ENCODE data around the gene PTGFRN. TPM values are rescaled to one million over a fixed set of nuclear protein-coding genes. Genes with fewer than 3 reads are reported as not detected.

The PTGFRN gene
- polyA plus RNA-seq, 1 donor (not counting 4 experiments of a cell fraction or from before 2014, with no cell fraction given): 177 TPM

GRCh38 chr1:116920211-116920610 is 10.5 kb downstream of the PTGFRN start:
- Histone ChIP-seq H3K9me3 (ENCODE audit: control insufficient read depth, low read depth, low read length) (no peaks in the 10 kb centered on the region), H4K20me1 (ENCODE audit: control insufficient read depth, extremely low read depth, insufficient read depth, low read length) (peaks cover 6% of the 10 kb centered on the region), H3K9me1 (ENCODE audit: control insufficient read depth, extremely low read depth, insufficient read depth, low read length) (peaks cover 6% of the 10 kb centered on the region), H3K27ac (ENCODE audit: control insufficient read depth, insufficient read depth, low read length) (peak overlapping the region; percentile 89), H3K4me2 (ENCODE audit: control insufficient read depth, extremely low read depth, insufficient read depth, low read depth, low read length) (peak overlapping the region; percentile 65), H3K27me3 (ENCODE audit: control insufficient read depth, extremely low read depth, insufficient read depth, low read length) (no peaks in the 10 kb centered on the region), H3K36me3 (ENCODE audit: control insufficient read depth in 2 of 2, extremely low read depth in 1 of 2, insufficient read depth in 2 of 2, low read length in 2 of 2) (peaks cover 5 to 7% of the 10 kb centered on the region in 2 experiments), H3K4me1 (ENCODE audit: control insufficient read depth, extremely low read depth, insufficient read depth, low read length) (peaks cover 86% of the 10 kb centered on the region), H3K79me2 (ENCODE audit: control insufficient read depth, insufficient read depth, low read length) (peaks cover 95% of the 10 kb centered on the region), H3K4me3 (ENCODE audit: control insufficient read depth in 2 of 3, extremely low read depth in 1 of 3, insufficient read depth in 2 of 3, low read depth in 1 of 3, low read length in 3 of 3) (peak overlapping the region in 2 of 3 experiments; percentile 4 to 17), H3K9ac (ENCODE audit: control insufficient read depth, extremely low read depth, insufficient read depth, low read length) (peak overlapping the region; percentile 56), H2AFZ (ENCODE audit: control insufficient read depth, low read length) (no peak overlapping the region)
- dilution Hi-C loops (cut with MboI; ENCODE audit: extremely low pct_ligation_motif_present, low sequenced_read_pairs): no loop called here
- FAIRE-seq (no peak), DNase-seq (ENCODE audit: low read depth, low spot score) (no peak)
- TF ChIP-seq EZH2 (IDR thresholded peaks at IDR 0.05; ENCODE audit: low read length) (no peak), CTCF (optimal IDR thresholded peaks at IDR 0.05 in 1 of 3, IDR thresholded peaks at IDR 0.05 in 1 of 3, conservative IDR thresholded peaks at IDR 0.05 in 1 of 3; ENCODE audit: extremely low read depth in 1 of 3, insufficient read depth in 2 of 3, low read length in 3 of 3) (no peak)

GRCh38 chr1:116921301-116921885 is 11.7 kb downstream of the PTGFRN start:
- FAIRE-seq (no peak), DNase-seq (ENCODE audit: low read depth, low spot score) (no peak)
- Histone ChIP-seq H3K27me3 (ENCODE audit: control insufficient read depth, extremely low read depth, insufficient read depth, low read length) (no peaks in the 10 kb centered on the region), H3K27ac (ENCODE audit: control insufficient read depth, insufficient read depth, low read length) (peak overlapping the region; percentile 65), H3K36me3 (ENCODE audit: control insufficient read depth in 2 of 2, extremely low read depth in 1 of 2, insufficient read depth in 2 of 2, low read length in 2 of 2) (peaks cover 7 to 11% of the 10 kb centered on the region in 2 experiments), H3K4me2 (ENCODE audit: control insufficient read depth, extremely low read depth, insufficient read depth, low read depth, low read length) (no peak overlapping the region), H3K9me3 (ENCODE audit: control insufficient read depth, low read depth, low read length) (no peaks in the 10 kb centered on the region), H2AFZ (ENCODE audit: control insufficient read depth, low read length) (no peak overlapping the region), H4K20me1 (ENCODE audit: control insufficient read depth, extremely low read depth, insufficient read depth, low read length) (peaks cover 6% of the 10 kb centered on the region), H3K9me1 (ENCODE audit: control insufficient read depth, extremely low read depth, insufficient read depth, low read length) (peaks cover 2% of the 10 kb centered on the region), H3K9ac (ENCODE audit: control insufficient read depth, extremely low read depth, insufficient read depth, low read length) (no peak overlapping the region), H3K4me1 (ENCODE audit: control insufficient read depth, extremely low read depth, insufficient read depth, low read length) (peaks cover 81% of the 10 kb centered on the region), H3K4me3 (ENCODE audit: control insufficient read depth in 2 of 3, extremely low read depth in 1 of 3, insufficient read depth in 2 of 3, low read depth in 1 of 3, low read length in 3 of 3) (no peak overlapping the region), H3K79me2 (ENCODE audit: control insufficient read depth, insufficient read depth, low read length) (peaks cover 95% of the 10 kb centered on the region)
- TF ChIP-seq EZH2 (IDR thresholded peaks at IDR 0.05; ENCODE audit: low read length): no peak
- TF ChIP-seq CTCF (optimal IDR thresholded peaks at IDR 0.05 in 1 of 3, IDR thresholded peaks at IDR 0.05 in 1 of 3, conservative IDR thresholded peaks at IDR 0.05 in 1 of 3; ENCODE audit: extremely low read depth in 1 of 3, insufficient read depth in 2 of 3, low read length in 3 of 3): no peak
- dilution Hi-C loops (cut with MboI; ENCODE audit: extremely low pct_ligation_motif_present, low sequenced_read_pairs): no loop called here

Measured in keratinocyte (primary cell).